Fibroblast of lung (primary cell): ENCODE data around the gene C3AR1.

Experiments
- CTCF ChIP-seq, 2 donors: IDR thresholded peaks in 1 of 2; conservative IDR thresholded peaks in 1 of 2; 1 replicate in 1 of 2; 2 replicates in 1 of 2; pipeline ENCODE4 v1.5.1; 2011 to 2012; ENCODE audit warnings: low read length in 2 of 2, control low read depth in 1 of 2, inconsistent platforms in 1 of 2, low read depth in 1 of 2, mild to moderate bottlenecking in 1 of 2
- EZH2 ChIP-seq: IDR thresholded peaks from 2 replicates; pipeline ENCODE4 v1.5.1; 2012; ENCODE audit warnings: low read length, control low read depth, mild to moderate bottlenecking; ENCODE audit errors: missing control alignments

GRCh38 chr12:8035440-8036010 lies 30.6 kb downstream of the C3AR1 start:
- no peak for TF ChIP-seq CTCF (conservative IDR thresholded peaks at IDR 0.05 in 1 of 2, IDR thresholded peaks at IDR 0.05 in 1 of 2; ENCODE audit: low read depth in 1 of 2, low read length in 2 of 2)
- TF ChIP-seq EZH2, result no peak
